PFSK-1 (cell line): ENCODE data around the gene CPB2.

ENCODE experiments used
- POLR2AphosphoS5 ChIP-seq: IDR thresholded peaks from 2 replicates; pipeline ENCODE4 v1.6.1; 2012; ENCODE audit warnings: low read depth, mild to moderate bottlenecking, control low read depth, low read length, moderate library complexity
- TAF1 ChIP-seq: IDR thresholded peaks from 2 replicates; pipeline ENCODE4 v1.6.1; 2012; ENCODE audit warnings: low read length, control low read depth, borderline replicate concordance; ENCODE audit not compliant: insufficient read depth

GRCh38 chr13:46045424-46045823 is 59.4 kb downstream of the CPB2 start:
- no peak for TF ChIP-seq POLR2AphosphoS5
- no peak for TF ChIP-seq TAF1
